Uterus (tissue), 2 donors: ENCODE data around the gene TEK.

Experiments
- CTCF ChIP-seq, 4 experiments: fragments of 200-600 bp in 2 of 4; fragments of 450-650 bp in 2 of 4; sonication (generic) in 2 of 4; IDR thresholded peaks; one replicate each; pipeline ENCODE4 v1.5.1; 2016 to 2019; ENCODE audit warnings: antibody characterized with exemption in 4 of 4, mild to moderate bottlenecking in 2 of 4, moderate library complexity in 1 of 4
- POLR2A ChIP-seq, 2 donors: fragments of 450-650 bp; IDR thresholded peaks; one replicate each; pipeline ENCODE4 v1.6.1; 2016; ENCODE audit warnings: antibody characterized with exemption in 2 of 2, mild to moderate bottlenecking in 1 of 2, moderate library complexity in 1 of 2

GRCh38 chr9:27149651-27150050 lies 40.6 kb downstream of the TEK start:
- TF ChIP-seq CTCF (IDR thresholded peaks at IDR 0.05) (no peak), POLR2A (IDR thresholded peaks at IDR 0.05) (no peak)
